Testis (tissue), 3 donors: ENCODE data around the gene OR10D3. TPM values are rescaled to one million over a fixed set of nuclear protein-coding genes. Genes with fewer than 3 reads are reported as not detected.

Source experiments
- DNase-seq: peaks from one replicate; pipeline ENCODE4 v3.0.0-alpha.2; 2019
- H3K27ac ChIP-seq, 2 donors: fragments of 200-600 bp; sonication (generic); one replicate each; pipeline ENCODE4 v1.5.1; 2019
- H3K27me3 ChIP-seq: fragments of 200-600 bp; sonication (generic); one replicate; pipeline ENCODE4 v1.5.1; 2019
- H3K36me3 ChIP-seq: fragments of 200-600 bp; sonication (generic); one replicate; pipeline ENCODE4 v1.5.1; 2017; ENCODE audit warnings: low read depth; ENCODE audit errors: missing control alignments
- H3K4me1 ChIP-seq: fragments of 200-600 bp; sonication (generic); one replicate; pipeline ENCODE4 v1.5.1; 2019
- H3K4me3 ChIP-seq, 2 donors: fragments of 200-600 bp; sonication (generic); one replicate each; pipeline ENCODE4 v1.5.1; 2017 to 2019
- H3K9me3 ChIP-seq: fragments of 200-600 bp; sonication (generic); one replicate; pipeline ENCODE4 v1.5.1; 2017
- POLR2A ChIP-seq: fragments of 450-650 bp; IDR thresholded peaks from one replicate; pipeline ENCODE4 v1.6.1; 2017; ENCODE audit warnings: antibody characterized with exemption, mild to moderate bottlenecking, moderate library complexity
- WGBS, 2 donors: methylation state at CpG; one replicate each; pipeline ENCODE4 v1.1.5; 2018; 5-methylcytosine and 5-hydroxymethylcytosine counted together
- intact Hi-C: fragments of 100-400 bp; cut with DNase I; formaldehyde crosslinking; loops from one replicate; pipeline ENCODE4 v1.15.1; 2023; ENCODE audit warnings: low total_unique reads
- polyA plus RNA-seq: library from polyadenylated mRNA; stranded (reverse); fragments of 350-450 nt; fragmentation: Illumina TruSeq; extraction: RNeasy Lipid Tissue Mini Kit (QIAGEN cat#74804); gene quantifications from one replicate; pipeline ENCODE4 v1.2.3, GENCODE V29; 2014; ENCODE audit warnings: low read depth, low replicate concordance; ENCODE audit not compliant: insufficient read depth
- total RNA-seq, 2 donors: library from RNA; depleted of rRNA; stranded (reverse); fragments of >200 nt; gene quantifications; one replicate each; pipeline ENCODE4 v1.2.3, GENCODE V29; 2016
- TF ChIP-seq, protein P1 (sequence below), 3 experiments: fragments of 450-650 bp in 2 of 3; fragments of 200-600 bp in 1 of 3; sonication (generic) in 1 of 3; IDR thresholded peaks; one replicate each; pipeline ENCODE4 v1.5.1; 2016 to 2019; ENCODE audit warnings: antibody characterized with exemption in 3 of 3, mild to moderate bottlenecking in 2 of 3, moderate library complexity in 1 of 3

OR10D3 gene
- total and polyA plus RNA-seq, 3 donors from 2014 or later: 1.5 to 1.6 TPM; not detected in 1

DNA sequence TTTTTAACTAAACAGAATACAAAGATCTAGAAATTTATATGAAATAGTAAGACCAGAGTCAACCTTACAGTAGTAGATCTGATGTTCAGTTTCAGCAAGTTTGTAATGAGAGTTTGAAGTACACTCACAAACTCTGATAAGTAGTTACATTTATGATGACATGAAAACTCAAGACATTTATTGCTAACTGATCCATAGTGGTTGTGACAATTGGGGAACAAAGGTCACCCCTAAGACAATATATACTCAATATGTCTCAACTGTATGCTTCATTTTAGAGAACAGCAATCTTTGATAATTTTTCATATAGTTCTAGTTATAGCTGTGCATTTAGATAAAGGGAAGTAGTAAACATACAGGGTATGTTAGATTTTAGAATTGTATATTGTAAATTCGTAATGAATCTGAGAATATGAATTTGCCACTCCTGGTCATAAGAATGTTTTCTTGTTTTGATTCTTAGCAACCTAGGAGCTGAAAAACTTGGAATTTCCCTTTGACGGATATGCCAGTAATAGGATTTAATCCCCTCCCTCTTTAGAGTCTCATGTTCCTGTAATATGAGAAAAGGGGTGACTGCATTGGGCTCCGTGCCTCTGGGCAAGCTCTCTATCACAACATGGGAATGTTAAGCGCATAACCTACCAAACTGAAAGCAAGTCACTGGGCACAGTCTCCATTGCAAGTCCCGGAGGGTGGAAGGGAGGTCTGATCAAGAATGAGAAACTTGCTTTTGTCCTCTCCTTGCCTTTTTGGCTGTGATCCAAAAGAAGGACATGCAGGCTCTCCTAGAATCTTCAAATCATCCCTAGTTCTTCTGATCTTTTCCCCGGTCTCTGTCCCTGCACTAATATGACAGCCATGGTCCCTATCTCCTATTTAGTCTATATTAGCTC lies 11.4 kb downstream of the OR10D3 start:
- H3K4me3 ChIP-seq: no peak overlapping the region
- peaks cover 4% of the 10 kb centered on the region for H3K4me1 ChIP-seq
- no peaks in the 10 kb centered on the region for H3K36me3 ChIP-seq
- H3K27me3 ChIP-seq: no peaks in the 10 kb centered on the region
- intact Hi-C loops: no loop called here
- no peak overlapping the region for H3K27ac ChIP-seq
- WGBS, 2 donors: 79 to 81% methylated on average over 6 of the region's 6 CpGs
- H3K9me3 ChIP-seq: no peaks in the 10 kb centered on the region
- DNase-seq: no peak
- TF ChIP-seq, protein P1, sequence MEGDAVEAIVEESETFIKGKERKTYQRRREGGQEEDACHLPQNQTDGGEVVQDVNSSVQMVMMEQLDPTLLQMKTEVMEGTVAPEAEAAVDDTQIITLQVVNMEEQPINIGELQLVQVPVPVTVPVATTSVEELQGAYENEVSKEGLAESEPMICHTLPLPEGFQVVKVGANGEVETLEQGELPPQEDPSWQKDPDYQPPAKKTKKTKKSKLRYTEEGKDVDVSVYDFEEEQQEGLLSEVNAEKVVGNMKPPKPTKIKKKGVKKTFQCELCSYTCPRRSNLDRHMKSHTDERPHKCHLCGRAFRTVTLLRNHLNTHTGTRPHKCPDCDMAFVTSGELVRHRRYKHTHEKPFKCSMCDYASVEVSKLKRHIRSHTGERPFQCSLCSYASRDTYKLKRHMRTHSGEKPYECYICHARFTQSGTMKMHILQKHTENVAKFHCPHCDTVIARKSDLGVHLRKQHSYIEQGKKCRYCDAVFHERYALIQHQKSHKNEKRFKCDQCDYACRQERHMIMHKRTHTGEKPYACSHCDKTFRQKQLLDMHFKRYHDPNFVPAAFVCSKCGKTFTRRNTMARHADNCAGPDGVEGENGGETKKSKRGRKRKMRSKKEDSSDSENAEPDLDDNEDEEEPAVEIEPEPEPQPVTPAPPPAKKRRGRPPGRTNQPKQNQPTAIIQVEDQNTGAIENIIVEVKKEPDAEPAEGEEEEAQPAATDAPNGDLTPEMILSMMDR (IDR thresholded peaks at IDR 0.05): no peak
- TF ChIP-seq POLR2A: no peak

DNA sequence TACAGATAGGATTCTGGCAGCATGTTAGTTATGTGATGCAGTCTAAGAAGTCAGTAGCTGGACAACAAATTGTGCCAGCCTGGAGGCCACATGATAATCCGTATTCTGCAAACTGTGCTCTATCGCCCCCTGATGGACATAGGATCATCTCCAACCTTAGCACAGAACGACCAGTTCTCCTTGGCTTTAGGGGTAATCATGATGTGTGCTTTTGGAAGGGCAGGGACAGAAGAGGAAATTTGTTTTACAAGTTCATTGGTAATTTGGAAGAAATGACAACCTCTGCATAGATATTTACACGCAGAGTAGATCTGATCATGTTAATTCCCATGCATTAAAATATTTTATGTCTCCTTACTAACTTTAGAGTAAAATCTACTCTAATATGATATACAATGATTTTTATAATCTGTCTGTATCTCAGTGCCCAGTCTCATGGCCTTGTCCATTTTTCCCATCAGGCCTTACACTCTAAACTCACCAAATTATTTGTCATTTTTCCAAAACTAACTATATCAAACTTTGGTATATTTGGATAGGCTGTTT lies 12.1 kb downstream of the OR10D3 start:
- peak; percentile 76 for DNase-seq
- WGBS, 2 donors: 33 to 49% methylated on average over 4 of the region's 4 CpGs
- Histone ChIP-seq H3K4me1 (peaks cover 4% of the 10 kb centered on the region), H3K27ac (no peak overlapping the region), H3K27me3 (no peaks in the 10 kb centered on the region), H3K4me3 (no peak overlapping the region), H3K36me3 (no peaks in the 10 kb centered on the region), H3K9me3 (no peaks in the 10 kb centered on the region)
- intact Hi-C loops: no loop called here
- TF ChIP-seq, protein P1 (IDR thresholded peaks at IDR 0.05): peak; percentile 33 to 56 (median 40)
- no peak for TF ChIP-seq POLR2A

DNA sequence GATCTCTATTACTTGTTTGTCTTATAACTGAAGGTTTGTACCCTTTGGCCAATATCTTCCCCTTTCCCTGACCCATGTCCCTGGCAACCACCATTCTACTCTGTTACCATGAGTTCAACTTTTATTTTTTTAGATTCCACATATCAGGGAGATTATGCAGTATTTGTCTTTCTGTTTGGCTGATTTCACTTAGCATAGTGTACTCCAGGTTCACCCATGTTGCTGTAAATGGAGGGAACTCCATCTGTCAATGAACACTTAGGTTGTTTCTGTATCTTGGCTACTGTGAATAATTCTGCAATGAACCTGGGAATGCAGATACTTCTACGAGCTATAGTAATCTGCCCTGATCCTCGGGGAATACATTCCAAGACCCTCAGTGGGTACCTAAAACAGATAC lies 14.9 kb downstream of the OR10D3 start:
- intact Hi-C loops: no loop called here
- 88% methylated on average over 2 of the region's 2 CpGs for WGBS, 2 donors
- H3K4me1 ChIP-seq: no peaks in the 10 kb centered on the region

DNA sequence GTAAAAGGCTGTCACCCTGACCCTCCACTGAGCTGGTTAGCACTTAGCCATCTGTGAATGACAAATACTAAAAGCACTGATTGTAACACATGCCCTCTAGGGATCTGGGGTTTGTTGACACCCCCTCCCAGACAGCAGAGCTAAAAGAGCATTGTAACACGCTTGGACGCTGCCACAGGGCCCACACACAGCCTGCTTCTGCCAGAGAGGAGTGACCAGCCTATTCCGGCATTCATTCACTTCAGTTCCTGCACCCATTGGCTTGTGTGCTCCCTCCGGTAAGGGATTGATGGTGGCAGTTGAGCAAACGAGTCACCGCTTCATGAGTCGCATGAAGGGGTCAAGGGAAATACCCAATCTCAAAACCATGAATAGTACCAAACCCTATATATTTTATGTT lies 15.8 kb downstream of the OR10D3 start:
- intact Hi-C loops: no loop called here
- WGBS, 2 donors: 93 to 98% methylated on average over 7 of the region's 7 CpGs
- Histone ChIP-seq H3K4me3 (no peak overlapping the region), H3K36me3 (no peaks in the 10 kb centered on the region), H3K27me3 (no peaks in the 10 kb centered on the region), H3K9me3 (no peaks in the 10 kb centered on the region), H3K27ac (no peak overlapping the region), H3K4me1 (no peaks in the 10 kb centered on the region)
- DNase-seq: no peak
- TF ChIP-seq, protein P1 (IDR thresholded peaks at IDR 0.05): no peak
- TF ChIP-seq POLR2A: no peak

More for the DNA sequence above, 14.9 kb downstream of the OR10D3 start:
- H3K9me3 ChIP-seq: no peaks in the 10 kb centered on the region
- H3K27ac ChIP-seq: no peak overlapping the region
- H3K27me3 ChIP-seq: no peaks in the 10 kb centered on the region
- no peak for DNase-seq
- TF ChIP-seq, protein P1 (IDR thresholded peaks at IDR 0.05): no peak
- no peak for TF ChIP-seq POLR2A
- H3K36me3 ChIP-seq: no peaks in the 10 kb centered on the region
- no peak overlapping the region for H3K4me3 ChIP-seq
